ENCODE measurements around the gene SMIM8. TPM values are rescaled to one million over a fixed set of nuclear protein-coding genes. Genes with fewer than 3 reads are reported as not detected.

SMIM8 gene
- total and polyA plus RNA-seq, 2 of the 4 experiments (the other 2 are of a cell fraction) = 2.7 to 3.6 TPM

GRCh38 chr6:87340230-87340629, 17.8 kb downstream of the SMIM8 start:
- Histone ChIP-seq H3K23ac (ENCODE audit: low read depth, low read length) (no peak overlapping the region), H4K20me1 (ENCODE audit: insufficient read depth, low read length) (no peaks in the 10 kb centered on the region), H3K27ac (ENCODE audit: insufficient read depth, low read length) (no peak overlapping the region), H2AK9ac (replicated peaks; ENCODE audit: low read depth, low read length, poor library complexity) (no peak overlapping the region), H3K9me3 (ENCODE audit: control insufficient read depth, insufficient read depth, low read length) (no peaks in the 10 kb centered on the region), H3K9me1 (ENCODE audit: insufficient read depth, low read length) (no peaks in the 10 kb centered on the region), H3K18ac (ENCODE audit: low read depth, low read length) (no peak overlapping the region), H3K14ac (replicated peaks; ENCODE audit: low read depth, low read length) (no peak overlapping the region), H2BK15ac (ENCODE audit: low read depth, low read length) (no peak overlapping the region), H2BK120ac (ENCODE audit: low read depth, low read length) (no peak overlapping the region), H4K5ac (ENCODE audit: low read depth, low read length) (no peak overlapping the region), H3K4me3 (ENCODE audit: insufficient read depth, low read depth, low read length) (no peak overlapping the region), H3K9ac (ENCODE audit: low read depth, low read length) (no peak overlapping the region), H3K56ac (ENCODE audit: extremely low read depth, insufficient read depth, low read length) (no peak overlapping the region), H2BK20ac (ENCODE audit: low read depth, low read length) (no peak overlapping the region), H4K8ac (ENCODE audit: low read depth in 2 of 2, low read length in 2 of 2) (no peak overlapping the region), H3K36me3 (ENCODE audit: control insufficient read depth, insufficient read depth, low read length) (no peaks in the 10 kb centered on the region), H2AFZ (replicated peaks; ENCODE audit: low read length, poor library complexity) (no peak overlapping the region), H2AK5ac (ENCODE audit: low read depth, low read length) (no peak overlapping the region), H2BK5ac (ENCODE audit: low read depth, low read length, poor library complexity, severe bottlenecking) (no peak overlapping the region), H3K27me3 (ENCODE audit: control insufficient read depth, insufficient read depth, low read length) (no peaks in the 10 kb centered on the region), H3K4ac (ENCODE audit: low read depth, low read length) (no peak overlapping the region), H4K91ac (ENCODE audit: insufficient read depth, low read depth, low read length) (no peak overlapping the region), H3K4me1 (ENCODE audit: control insufficient read depth, insufficient read depth, low read length) (no peaks in the 10 kb centered on the region), H3K4me2 (ENCODE audit: low read depth, low read length) (no peak overlapping the region), H3K79me1 (ENCODE audit: low read depth in 1 of 2, low read length in 2 of 2) (peaks cover 3 to 9% of the 10 kb centered on the region in 2 experiments; a peak in 2 of 4 replicates)
- TF ChIP-seq SMC3 (IDR thresholded peaks at IDR 0.05; ENCODE audit: low read depth, low read length) (no peak), BHLHE40 (IDR thresholded peaks at IDR 0.05; ENCODE audit: low read depth, low read length) (no peak), RAD21 (IDR thresholded peaks at IDR 0.05; ENCODE audit: low read length) (no peak), FOS (IDR thresholded peaks at IDR 0.05; ENCODE audit: low read depth, low read length) (no peak), RCOR1 (IDR thresholded peaks at IDR 0.05; ENCODE audit: insufficient replicate concordance, low read length) (no peak), MXI1 (IDR thresholded peaks at IDR 0.05; ENCODE audit: borderline replicate concordance, low read depth, low read length) (no peak), POLR2A (IDR thresholded peaks at IDR 0.05; ENCODE audit: low read depth, low read length) (no peak), MAZ (IDR thresholded peaks at IDR 0.05; ENCODE audit: borderline replicate concordance, low read depth, low read length) (no peak), NFE2L2 (IDR thresholded peaks at IDR 0.05; ENCODE audit: low read depth, low read length) (no peak)
- in situ Hi-C loops (cut with MboI; ENCODE audit: low sequenced_read_pairs) = no loop called here
- BruUV-seq (replicated peaks) = no TSS peak
- intact Hi-C loops (cut with micrococcal nuclease) = no loop called here
- no CpG with 5 or more reads among the region's 4 CpGs for WGBS, 2 experiments (ENCODE audit: extremely low coverage in 2 of 2, insufficient read length in 1 of 2)
- POLR2A ChIA-PET (ENCODE audit: unreplicated experiment) = no interaction called here
- CTCF ChIA-PET = interaction anchor here (0.6 kb wide), 1 partner anchor 36 kb away, joined by 3 read pairs; no protein-coding TSS in a partner anchor
- DNase-seq (no peak), ATAC-seq (ENCODE audit: low read depth) (no peak)
- dilution Hi-C loops (cut with HindIII; ENCODE audit: low sequenced_read_pairs, unreplicated experiment) = no loop called here

Data from IMR-90 (cell line).